Astrocyte of the spinal cord (primary cell): ENCODE measurements around the gene IL22RA2.
A peak's percentile ranks its signal among the peaks of the same experiment; 100 is the strongest.

Source experiments
- DNase-seq: peaks from one replicate; pipeline ENCODE4 v3.0.0; 2011; ENCODE audit warnings: low read depth, low spot score
- H3K4me3 ChIP-seq: 2 replicates; pipeline ENCODE4 v1.5.1; 2011; ENCODE audit warnings: low read depth, mild to moderate bottlenecking, low read length, moderate library complexity
- in situ Hi-C: cut with HindIII; loops from 2 replicates; pipeline ENCODE4 v1.10.0; 2017; ENCODE audit warnings: low sequenced_read_pairs
- TF ChIP-seq, protein P1 (sequence below): IDR thresholded peaks from 2 replicates; pipeline ENCODE4 v1.5.1; 2012; ENCODE audit warnings: low read depth, mild to moderate bottlenecking, low read length, inconsistent platforms

The IL22RA2 gene

GRCh38 chr6:137145421-137145820 lies 28.0 kb downstream of the IL22RA2 start:
- TF ChIP-seq, protein P1, sequence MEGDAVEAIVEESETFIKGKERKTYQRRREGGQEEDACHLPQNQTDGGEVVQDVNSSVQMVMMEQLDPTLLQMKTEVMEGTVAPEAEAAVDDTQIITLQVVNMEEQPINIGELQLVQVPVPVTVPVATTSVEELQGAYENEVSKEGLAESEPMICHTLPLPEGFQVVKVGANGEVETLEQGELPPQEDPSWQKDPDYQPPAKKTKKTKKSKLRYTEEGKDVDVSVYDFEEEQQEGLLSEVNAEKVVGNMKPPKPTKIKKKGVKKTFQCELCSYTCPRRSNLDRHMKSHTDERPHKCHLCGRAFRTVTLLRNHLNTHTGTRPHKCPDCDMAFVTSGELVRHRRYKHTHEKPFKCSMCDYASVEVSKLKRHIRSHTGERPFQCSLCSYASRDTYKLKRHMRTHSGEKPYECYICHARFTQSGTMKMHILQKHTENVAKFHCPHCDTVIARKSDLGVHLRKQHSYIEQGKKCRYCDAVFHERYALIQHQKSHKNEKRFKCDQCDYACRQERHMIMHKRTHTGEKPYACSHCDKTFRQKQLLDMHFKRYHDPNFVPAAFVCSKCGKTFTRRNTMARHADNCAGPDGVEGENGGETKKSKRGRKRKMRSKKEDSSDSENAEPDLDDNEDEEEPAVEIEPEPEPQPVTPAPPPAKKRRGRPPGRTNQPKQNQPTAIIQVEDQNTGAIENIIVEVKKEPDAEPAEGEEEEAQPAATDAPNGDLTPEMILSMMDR, result no peak
- no peak for DNase-seq
- in situ Hi-C loops, result no loop called here
- no peak overlapping the region for H3K4me3 ChIP-seq

DNA sequence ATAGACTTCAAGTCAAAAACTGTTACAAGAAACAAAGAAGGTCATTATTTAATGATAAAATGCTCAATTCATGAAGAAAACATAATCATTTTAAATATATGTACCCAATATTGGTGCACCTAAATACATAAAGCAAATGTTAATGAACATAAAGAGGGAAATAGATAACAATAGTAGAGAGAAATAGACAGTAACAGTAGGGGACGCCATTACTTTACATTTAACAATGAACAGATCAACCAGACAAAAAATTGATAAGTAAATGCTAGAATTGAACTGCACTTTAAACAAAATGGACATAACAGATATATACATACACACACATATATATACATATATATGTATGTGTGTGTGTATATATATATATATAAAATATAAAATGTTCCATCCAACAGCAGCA lies 37.4 kb downstream of the IL22RA2 start:
- TF ChIP-seq, protein P1, result peak; percentile 21
- in situ Hi-C loops, result no loop called here
- DNase-seq, result no peak
- no peak overlapping the region for H3K4me3 ChIP-seq

GRCh38 chr6:137134483-137134882 lies 39.0 kb downstream of the IL22RA2 start:
- TF ChIP-seq, protein P1, result no peak
- DNase-seq, result no peak
- in situ Hi-C loops, result no loop called here
- no peak overlapping the region for H3K4me3 ChIP-seq

DNA sequence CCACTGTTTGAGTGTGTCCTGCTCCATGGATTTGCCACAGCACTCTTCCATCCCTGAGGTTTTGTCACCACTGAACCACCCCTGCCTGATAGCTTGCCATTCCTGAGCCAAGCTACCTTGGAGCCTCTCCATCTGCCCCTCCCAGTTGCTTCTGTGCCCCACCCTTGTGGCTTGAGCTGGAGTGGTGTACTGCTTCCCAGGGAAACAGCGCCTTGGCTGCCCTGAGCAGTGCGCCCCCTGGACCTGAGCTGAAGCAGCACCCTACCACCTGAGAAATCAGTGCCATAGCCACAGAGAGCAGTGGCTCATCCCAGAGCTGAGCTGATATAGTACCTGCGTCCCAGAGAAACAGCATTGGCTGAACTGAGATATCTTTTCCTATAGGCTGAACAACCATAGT lies 40.3 kb downstream of the IL22RA2 start:
- no peak overlapping the region for H3K4me3 ChIP-seq
- in situ Hi-C loops, result no loop called here
- no peak for DNase-seq
- TF ChIP-seq, protein P1, result no peak

DNA sequence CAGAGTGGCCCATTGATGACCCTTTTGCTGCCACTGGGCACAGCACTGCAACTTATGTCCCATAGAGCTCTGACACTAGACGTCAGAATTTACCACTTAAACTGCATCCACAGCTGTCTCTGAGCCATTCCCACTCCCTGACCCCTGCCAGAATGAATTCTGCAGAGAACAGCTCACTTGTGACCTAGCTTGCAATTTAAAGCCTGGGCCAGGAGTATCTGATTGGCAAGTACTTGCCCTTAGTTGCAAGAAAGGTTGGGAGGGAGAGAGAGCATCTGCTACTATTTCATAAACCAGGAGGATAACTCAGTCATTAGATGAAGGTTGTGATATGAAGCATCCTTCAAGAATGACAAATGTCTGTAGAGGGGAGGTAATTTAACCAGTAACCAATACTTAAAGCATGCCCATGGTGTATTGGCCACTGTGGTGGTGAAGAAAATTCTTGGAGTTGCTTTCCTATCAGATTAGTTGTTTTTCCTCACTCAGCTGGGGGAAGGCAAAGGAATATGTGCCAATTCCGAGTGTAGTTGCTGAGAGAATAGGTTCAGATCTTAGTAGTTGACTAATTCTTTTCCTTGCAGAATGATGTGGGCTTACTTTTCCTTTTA lies 46.5 kb downstream of the IL22RA2 start:
- DNase-seq, result no peak
- TF ChIP-seq, protein P1, result no peak
- H3K4me3 ChIP-seq, result no peak overlapping the region
- in situ Hi-C loops, result no loop called here

- H3K4me3 ChIP-seq, result no peak overlapping the region
- TF ChIP-seq, protein P1, result no peak
- in situ Hi-C loops, result no loop called here
- no peak for DNase-seq
Measured at GRCh38 chr6:137123078-137123477, 50.4 kb downstream of the IL22RA2 start.
